Fibroblast of upper back skin (primary cell): ENCODE measurements around the gene CCL1.

Experiments used
- DNase-seq: peaks from one replicate; pipeline ENCODE4 v3.0.0-alpha.2; 2013

The CCL1 gene

GRCh38 chr17:34363183-34363661, at the start of gene CCL1:
Gene CCL1, minus strand, starts transcription at chr17:34363233. Its CDS starts 72 bp downstream, at chr17:34363161.
- no peak for DNase-seq

DNA sequence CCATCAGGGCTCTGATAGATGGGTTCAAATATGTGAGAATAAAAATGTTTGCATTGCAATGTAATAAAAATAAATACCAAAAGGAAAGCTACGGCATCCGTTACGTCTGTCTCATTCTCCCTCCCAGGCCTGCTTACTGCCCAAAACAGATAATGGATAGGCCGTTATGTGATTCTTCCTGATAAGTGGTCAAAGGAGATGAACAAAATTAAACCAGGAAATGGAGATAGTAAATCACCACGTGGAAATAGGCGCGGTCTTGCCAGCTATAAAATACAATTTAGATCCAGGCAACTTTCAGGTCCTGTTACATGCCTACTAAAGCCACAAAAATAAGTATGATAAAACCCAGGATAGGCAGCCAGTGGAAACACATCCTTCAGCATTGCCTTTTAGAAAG, 49.5 kb upstream of the CCL1 start:
- no peak for DNase-seq

DNA sequence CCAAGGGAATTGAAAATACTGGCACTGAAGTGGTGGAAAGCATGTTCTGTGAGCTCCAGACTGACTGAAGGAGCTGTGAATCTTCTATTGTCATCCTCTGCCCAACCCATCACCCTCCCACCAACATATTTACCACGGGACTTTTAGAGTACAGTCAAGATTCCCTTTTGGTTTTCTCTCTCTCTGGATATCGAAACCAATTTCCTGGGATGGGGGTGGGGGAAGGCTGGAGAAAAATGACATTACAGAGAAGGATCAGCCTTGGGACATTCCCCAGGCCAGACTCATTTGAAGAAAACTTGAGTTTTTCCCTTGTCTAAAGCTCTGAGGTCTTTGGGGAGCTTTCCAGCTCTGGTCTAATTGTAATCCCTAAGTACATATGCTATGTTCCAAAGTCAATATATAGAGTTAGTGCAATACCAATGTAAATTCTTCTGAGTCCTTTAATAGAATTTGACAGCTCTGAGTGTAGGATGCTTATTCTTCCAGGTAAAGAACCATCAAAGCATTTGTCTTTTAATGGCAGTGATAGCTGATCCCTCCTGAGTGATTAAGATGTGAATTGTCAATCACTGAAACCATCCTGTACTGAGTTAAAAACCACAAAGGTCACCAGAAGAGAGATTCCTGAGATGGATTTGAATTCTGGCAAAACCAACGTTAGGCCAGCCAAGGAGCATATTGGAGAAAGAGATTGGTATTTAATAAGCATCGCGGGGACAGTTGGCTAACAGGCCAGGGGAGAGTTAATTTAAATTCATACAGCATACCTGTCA, 48.8 kb upstream of the CCL1 start:
- peak; percentile 4 for DNase-seq

GRCh38 chr17:34409352-34409751, 46.3 kb upstream of the CCL1 start:
- no peak for DNase-seq

DNA sequence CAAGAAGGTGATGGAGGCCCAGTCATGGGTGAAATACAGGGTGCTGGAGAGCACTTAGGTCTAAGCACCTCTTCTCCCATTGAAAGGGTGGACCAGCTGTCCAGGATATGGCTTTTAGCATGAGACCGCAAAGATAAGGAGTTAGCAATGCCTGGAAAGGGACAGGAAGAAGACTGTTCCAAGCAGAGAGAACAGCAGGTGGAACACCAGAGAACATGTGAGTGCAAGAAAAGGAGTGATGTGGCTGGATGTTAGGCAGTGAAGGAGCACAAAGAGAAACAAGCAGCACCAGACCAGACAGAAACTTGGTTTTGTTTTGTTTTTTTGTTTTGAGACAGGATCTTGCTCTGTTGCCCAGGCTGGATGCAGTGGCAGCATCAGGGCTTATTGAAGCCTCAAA, 45.4 kb upstream of the CCL1 start:
- no peak for DNase-seq

DNA sequence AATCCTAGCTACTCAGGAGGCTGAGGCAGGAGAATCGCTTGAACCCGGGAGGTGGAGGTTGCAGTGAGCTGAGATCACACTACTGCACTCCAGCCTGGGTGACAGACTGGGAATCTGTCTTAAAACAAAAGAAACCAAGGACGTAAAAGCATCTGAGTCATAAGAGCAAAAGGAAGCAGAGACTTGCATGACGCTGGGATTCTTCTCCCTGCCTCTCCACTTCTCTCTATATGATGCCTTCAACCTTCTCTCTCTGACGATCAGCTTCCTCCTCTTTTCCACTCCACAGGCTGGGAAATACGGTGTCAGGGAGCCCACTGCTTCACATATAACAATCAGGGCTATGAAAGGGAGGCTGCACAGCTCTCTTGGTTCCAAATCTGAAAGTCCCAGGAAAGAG, 43.2 kb upstream of the CCL1 start:
- DNase-seq, result no peak

DNA sequence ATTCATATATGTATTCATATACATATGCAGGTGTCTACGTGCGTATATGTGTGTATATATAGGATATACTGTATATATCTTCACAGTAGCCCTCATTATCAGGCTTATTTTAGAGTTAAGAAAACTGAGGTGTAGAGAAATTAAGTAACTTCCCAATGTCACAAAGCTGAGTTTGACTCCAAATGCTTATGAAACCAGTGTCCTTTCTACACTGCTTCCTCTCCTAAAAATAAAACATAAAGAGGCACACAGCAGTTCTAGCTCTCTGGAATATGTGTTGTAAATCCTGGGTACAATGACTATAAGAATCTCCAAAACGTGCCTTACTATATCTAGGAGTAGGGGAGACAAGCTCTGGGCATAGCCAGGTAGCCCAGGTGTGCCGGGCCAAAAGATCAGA, 40.0 kb upstream of the CCL1 start:
- DNase-seq, result no peak

DNA sequence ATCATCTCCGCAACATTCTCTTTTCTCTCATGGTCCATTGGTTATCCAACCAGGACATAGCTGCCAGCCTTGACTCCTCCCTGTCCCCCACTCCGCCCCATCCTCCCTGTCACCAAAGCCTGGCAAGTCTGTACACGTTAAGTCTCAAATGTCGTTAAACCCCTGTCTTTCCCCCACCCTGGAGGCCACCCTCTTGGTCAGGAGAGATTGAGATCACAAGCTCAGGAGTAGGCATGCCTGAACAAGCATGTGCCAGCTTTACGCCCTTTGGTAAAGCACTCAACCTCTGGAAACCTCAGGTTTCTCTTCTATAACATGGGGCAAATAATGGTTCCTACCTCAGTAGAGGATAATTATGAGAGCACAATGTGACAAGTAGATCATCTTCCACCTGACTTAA, 38.1 kb upstream of the CCL1 start:
- no peak for DNase-seq

- no peak for DNase-seq
Measured at GRCh38 chr17:34400301-34400931, 37.4 kb upstream of the CCL1 start.

GRCh38 chr17:34399725-34400124, 36.7 kb upstream of the CCL1 start:
- no peak for DNase-seq

DNA sequence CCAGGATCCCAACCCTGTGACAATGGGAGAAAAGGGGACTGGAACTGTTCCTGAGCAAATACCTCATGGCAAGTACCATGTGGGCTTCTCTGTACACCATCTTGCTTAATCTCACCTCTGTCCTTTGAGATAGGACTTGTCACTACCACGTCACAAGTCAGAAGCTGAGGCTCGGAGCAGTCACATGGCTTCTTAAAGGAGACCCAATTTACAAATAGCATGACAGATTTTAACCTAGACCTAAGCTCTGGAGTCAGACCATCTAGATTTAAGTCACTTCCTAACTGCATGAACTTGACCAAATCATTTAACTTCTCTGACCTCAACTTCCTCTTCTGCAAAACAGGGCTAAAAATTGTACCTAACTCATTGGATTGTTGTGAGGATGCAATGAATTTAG, 36.0 kb upstream of the CCL1 start:
- no peak for DNase-seq

GRCh38 chr17:34397265-34397664, 34.2 kb upstream of the CCL1 start:
- DNase-seq, result no peak

DNA sequence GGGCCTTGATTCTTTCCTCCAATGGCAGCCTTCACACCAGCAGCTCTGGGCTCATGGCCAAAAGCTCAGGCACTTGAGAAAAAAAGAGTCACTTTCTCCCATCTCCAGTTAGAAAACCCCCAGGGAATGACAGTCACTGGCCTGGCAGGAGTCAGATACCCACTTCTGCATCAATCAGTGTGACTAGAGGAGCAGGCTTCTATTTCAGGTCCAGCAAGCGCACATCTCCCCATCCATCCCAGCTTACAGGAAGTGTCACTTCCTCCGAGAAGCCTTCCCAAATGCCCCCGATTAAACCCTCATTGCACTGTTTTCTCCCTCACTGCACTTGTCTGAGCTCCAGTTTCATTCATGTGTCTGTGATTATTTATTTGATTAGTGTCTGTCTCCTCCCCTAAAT, 30.4 kb upstream of the CCL1 start:
- no peak for DNase-seq

DNA sequence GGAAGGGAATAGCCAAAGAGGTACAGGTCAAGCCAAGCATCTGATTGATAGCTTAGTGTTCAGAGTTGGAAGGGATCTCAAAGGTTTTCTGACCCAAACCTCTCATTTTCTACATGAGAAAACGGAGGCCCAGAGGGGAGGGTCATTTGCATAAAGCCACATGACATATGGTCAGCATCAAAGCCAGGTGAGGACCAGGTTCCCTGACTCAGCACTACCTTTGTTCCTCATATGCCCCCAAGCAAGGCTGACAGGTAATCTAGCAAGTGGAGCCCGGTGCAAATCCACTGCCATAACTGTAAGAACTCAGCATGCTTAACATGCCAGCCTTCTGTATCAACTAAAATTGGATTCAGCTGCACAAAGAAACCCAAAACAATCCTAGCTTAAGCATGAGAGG, 28.2 kb upstream of the CCL1 start:
- no peak for DNase-seq

DNA sequence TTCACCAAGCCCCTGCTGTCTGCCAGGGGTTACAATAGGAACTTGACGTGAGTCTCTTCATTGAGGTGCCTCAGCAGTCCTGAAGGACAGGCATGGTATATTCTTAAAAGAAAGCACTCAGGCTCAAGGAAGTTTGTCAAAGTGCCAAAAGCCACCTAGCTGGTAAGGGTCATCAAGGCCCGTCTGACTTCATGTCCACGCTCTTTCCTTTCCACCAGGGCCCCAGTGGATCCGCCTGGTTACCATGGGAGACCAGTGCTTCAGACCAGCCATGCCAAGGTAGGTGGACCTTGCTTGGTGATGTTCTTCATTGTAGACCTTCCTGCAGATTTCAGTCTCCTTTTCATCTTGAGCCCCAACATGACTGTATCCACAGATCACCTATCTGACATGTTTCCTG, 27.6 kb upstream of the CCL1 start:
- no peak for DNase-seq

DNA sequence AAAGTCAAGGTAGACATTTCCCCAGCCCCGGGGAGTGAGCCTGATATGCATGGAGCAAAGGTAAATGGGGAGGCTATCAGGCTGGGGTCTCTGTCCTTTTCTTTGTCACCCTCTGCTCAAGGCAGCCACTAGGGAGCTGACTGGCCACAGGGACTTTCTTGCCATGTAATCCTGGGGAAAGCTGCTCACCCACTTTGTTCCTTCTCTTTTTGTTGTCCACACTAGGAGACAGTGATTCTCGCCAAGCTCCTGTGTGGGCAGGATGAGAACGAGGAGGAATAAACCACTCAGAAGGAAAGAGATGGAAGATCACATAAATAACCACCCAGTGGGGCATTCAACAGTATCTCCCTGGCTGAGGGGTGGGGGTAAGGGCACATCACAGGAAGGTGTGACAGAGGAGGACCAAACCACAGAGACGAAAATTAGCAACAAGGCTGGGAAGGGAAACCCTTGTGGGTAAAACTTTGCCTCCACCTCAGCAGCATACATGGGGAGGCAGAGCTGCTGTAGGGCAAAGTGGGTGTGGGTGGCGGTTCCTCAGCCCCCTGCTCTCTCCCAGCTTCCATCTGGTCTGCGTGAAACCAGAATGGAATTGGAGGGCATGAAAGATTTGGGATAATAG, 26.2 kb upstream of the CCL1 start:
- no peak for DNase-seq

- DNase-seq, result no peak
Measured at GRCh38 chr17:34387566-34387965, 24.5 kb upstream of the CCL1 start.

DNA sequence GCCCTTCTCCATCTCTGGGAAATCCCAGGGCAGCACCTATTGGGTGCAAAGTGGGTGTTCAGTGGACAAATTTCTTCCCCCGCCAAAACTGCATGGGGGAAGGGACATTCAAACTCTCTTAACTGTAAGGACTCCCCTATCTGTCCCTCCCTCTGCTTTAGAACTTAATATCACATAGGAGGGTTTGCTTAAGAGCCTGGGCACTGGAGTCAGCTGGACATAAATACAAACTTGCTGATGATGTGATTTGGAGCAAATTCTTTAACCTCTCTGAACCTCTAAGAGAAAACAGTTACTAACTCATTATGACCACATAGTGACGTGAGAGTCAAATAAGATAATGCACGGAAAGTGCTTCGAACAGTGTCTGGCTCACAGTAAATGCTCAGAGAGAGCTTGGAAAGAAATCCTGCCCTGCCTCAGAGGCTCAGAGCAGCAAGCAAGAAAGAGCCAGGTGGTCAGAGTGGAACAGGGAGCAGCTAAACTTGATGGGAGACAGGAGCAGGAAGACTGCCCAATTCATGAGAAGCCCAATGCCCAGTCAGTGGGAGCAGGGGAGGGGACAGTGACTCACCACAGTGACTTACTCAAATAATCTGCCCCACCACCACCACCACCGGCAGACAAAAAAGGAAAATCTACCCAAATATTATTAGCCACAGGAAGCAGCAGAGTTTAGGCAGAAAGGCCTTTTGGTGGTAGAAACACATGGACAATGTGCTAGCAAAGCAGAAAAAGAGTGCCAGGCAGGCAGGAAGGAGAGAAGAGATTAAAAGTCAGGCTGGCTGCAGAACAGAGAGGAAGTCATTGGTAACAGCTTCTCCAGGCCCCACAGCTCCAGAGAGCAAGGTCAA, 23.9 kb upstream of the CCL1 start:
- DNase-seq, result peak; percentile 11

- no peak for DNase-seq
Measured at GRCh38 chr17:34386343-34386696, 23.3 kb upstream of the CCL1 start.

GRCh38 chr17:34384822-34385605, 22.0 kb upstream of the CCL1 start:
- DNase-seq, result no peak

GRCh38 chr17:34384271-34384670, 21.2 kb upstream of the CCL1 start:
- DNase-seq, result no peak

- no peak for DNase-seq
Measured at GRCh38 chr17:34383216-34383615, 20.2 kb upstream of the CCL1 start.
